Cardiac fibroblast (primary cell): ENCODE measurements around the gene RAPGEF4.
A peak's percentile ranks its signal among the peaks of the same experiment; 100 is the strongest.

Experiments used
- DNase-seq, 2 donors: peaks; one replicate each; pipeline versions ENCODE4 v3.0.0 to v3.0.0-alpha.2; 2010; ENCODE audit warnings: low read depth in 2 of 2
- H3K4me3 ChIP-seq, 2 donors: replicated peaks in 1 of 2; 1 replicate in 1 of 2; 2 replicates in 1 of 2; pipeline ENCODE4 v1.5.1; 2011; ENCODE audit warnings: low read depth in 2 of 2, low read length in 2 of 2, mild to moderate bottlenecking in 2 of 2, moderate library complexity in 1 of 2
- CTCF ChIP-seq: IDR thresholded peaks from one replicate; pipeline ENCODE4 v1.5.1; 2011; ENCODE audit warnings: low read depth, mild to moderate bottlenecking, low read length, inconsistent platforms

The RAPGEF4 gene

GRCh38 chr2:172964511-172965139 lies 229.0 kb downstream of the RAPGEF4 start:
- TF ChIP-seq CTCF, result no peak

GRCh38 chr2:172965433-172966212 lies 230.0 kb downstream of the RAPGEF4 start:
- no peak for TF ChIP-seq CTCF
- H3K4me3 ChIP-seq, result no peak overlapping the region
- DNase-seq, result no peak

More at GRCh38 chr2:172964511-172965139, 229.0 kb downstream of the RAPGEF4 start:
- no peak overlapping the region for H3K4me3 ChIP-seq
- DNase-seq, result peak in 1 of 2 donors; percentile 61

GRCh38 chr2:172967036-172967982 lies 231.7 kb downstream of the RAPGEF4 start:
- no peak overlapping the region for H3K4me3 ChIP-seq
- DNase-seq, result no peak
- no peak for TF ChIP-seq CTCF

GRCh38 chr2:172968061-172968469 lies 232.4 kb downstream of the RAPGEF4 start:
- DNase-seq, result peak; percentile 92 to 96
- H3K4me3 ChIP-seq, result no peak overlapping the region
- TF ChIP-seq CTCF, result no peak

GRCh38 chr2:172969166-172969565 lies 233.5 kb downstream of the RAPGEF4 start:
- TF ChIP-seq CTCF, result no peak
- H3K4me3 ChIP-seq, result no peak overlapping the region
- DNase-seq, result peak; percentile 70 to 72

GRCh38 chr2:172969609-172970008 lies 234.0 kb downstream of the RAPGEF4 start:
- no peak overlapping the region for H3K4me3 ChIP-seq
- DNase-seq, result peak in 1 of 2 donors; percentile 55
- no peak for TF ChIP-seq CTCF
